Fibroblast of skin of scalp (primary cell): Measurements from ENCODE around the gene TGOLN2.

Experiments used
- DNase-seq: peaks from one replicate; pipeline ENCODE4 v3.0.0-alpha.2; 2013

TGOLN2 gene

DNA sequence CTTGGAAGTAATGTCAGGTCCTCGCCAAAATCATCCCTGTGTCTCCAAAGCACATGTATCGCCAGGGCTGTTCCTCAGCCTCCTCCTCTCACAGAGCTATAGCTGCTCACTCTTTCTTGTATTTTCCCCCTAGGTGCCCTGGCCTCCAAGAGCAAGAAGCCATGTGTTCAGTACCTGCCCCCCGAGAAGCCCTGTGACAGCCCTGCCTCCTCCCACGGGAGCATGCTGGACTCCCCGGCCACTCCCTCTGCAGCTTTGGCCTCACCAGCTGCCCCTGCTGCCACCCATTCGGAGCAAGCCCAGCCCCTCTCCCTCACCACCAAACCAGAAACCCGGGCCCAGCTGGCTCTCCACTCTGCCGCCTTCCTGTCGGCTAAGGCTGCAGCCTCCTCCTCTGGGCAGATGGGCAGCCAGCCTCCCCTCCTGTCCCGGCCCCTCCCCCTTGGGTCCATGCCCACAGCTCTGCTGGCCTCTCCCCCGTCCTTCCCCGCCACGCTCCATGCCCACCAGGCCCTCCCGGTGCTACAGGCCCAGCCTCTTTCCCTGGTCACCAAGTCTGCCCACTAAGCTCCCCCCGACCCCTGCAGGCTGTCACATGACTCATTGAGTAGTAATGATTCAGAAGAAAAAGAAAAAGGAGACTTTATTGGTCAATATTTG lies 18.8 kb downstream of the TGOLN2 start:
- DNase-seq = no peak

DNA sequence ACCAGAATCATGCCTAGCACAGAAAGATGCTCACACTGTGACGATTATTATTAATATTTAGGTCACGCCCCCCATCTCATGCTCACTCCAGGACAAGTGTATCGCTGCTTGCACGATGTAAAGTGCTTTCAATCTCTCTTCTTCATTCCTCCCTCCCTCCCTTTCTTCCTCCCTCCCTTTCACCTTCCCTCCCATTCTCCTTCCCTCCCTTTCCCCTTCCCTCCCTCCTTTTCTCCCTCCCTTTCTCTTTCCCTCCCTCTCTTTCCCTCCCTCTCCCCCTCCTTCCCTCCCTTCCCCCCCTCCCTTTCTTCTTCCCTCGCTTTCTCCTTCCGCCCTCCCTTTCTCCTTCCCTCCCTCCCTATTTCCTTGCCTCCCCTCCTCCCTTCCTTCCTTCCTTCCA lies 19.6 kb downstream of the TGOLN2 start:
- no peak for DNase-seq

DNA sequence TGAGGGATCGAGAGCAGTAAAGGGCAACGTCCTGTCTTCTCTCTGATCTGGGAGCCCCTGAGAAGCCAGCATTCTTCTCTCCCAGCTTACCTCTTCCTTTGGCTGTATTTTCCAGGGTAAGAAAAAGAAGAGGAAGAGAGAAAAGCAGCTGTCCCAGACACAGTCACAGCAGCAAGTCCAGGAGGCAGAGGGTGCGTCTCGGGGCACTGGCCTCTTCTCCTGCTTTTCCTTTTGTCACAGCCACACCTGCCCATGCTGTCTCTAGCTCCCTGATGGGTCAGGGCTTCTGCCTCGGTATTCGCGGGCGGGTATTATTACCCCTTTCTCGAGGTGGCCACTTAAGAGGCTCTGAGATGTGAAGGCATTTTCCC lies 20.3 kb downstream of the TGOLN2 start:
- DNase-seq = no peak

DNA sequence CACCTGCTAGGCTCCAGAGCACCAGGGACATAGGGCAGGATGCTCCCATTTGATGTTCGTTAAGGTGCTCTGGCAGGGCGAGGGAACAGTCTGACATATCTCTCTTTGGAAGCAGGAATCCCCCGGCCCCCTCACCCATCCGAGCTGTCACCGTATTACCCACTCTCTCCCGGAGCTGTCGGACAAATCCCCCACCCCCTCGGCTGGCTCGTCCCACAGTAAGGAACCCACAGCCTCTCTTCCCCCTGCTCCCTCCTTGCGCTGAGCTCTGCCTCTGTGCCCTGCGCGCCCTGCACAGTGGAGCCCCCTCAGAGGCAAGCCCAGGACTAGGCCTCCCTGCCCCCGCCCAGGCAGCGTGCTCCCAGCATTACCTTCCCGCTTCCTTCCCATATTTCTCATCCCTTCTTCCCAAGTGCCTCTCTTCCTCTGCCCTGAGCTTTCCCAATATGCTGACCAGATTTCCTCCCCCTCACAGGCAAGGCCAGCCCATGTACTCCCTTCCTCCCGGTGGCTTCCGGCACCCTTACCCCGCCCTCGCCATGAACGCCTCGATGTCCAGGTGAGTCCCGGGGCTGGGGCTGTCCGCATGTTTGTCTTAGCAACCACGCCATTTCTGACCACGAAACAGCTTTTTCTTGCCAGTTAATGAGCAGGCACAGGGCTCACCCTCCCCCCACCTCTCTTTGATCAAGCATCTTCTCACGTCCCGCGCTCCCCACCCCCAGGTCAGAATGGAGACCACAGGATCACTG lies 23.8 kb downstream of the TGOLN2 start:
- DNase-seq = no peak

DNA sequence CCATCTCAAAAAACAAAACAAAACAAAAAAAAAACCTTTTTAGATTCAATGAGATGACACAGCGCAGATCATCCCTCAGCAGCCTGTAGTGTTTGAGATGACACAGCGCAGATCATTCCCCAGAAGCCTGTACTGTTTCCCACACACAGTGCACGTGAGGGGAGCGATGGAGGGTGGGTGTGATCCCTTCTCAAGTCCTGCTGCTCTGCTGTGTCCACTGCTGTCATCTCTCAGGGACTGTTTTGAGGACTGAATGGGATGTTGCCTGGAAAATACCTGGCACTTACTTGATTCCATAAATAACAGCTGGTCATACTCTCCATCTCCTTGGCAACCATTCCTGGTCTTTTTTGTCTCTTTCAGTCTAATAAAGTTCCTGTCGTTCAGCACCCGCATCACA lies 25.7 kb downstream of the TGOLN2 start:
- no peak for DNase-seq

DNA sequence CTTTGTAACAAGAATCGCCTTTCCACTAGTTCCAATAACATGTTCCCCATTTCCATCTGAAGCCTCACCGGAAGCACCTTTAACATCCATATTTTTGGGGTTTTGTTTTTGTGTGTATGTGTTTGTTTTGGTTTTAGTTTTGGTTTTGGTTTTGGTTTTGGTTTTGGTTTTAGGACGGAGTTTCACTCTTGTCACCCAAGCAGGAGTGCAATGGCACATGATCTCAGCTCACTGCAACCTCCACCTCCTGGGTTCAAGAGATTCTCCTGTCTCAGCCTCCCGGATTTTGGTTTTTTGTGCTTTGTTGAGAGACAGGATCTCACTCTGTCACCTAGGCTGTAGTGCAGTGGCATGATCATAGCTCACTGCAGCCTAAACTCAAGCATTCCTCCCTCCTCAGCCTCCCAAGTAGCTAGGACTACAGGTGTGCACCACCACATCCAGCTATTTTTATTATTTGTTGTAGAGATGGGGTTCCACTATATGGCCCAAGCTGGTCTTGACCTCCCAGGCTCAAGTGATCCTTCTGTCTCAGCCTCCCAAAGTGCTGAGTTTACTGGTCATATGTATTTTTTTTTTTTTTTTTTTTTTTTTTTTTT lies 36.3 kb downstream of the TGOLN2 start:
- DNase-seq = no peak

DNA sequence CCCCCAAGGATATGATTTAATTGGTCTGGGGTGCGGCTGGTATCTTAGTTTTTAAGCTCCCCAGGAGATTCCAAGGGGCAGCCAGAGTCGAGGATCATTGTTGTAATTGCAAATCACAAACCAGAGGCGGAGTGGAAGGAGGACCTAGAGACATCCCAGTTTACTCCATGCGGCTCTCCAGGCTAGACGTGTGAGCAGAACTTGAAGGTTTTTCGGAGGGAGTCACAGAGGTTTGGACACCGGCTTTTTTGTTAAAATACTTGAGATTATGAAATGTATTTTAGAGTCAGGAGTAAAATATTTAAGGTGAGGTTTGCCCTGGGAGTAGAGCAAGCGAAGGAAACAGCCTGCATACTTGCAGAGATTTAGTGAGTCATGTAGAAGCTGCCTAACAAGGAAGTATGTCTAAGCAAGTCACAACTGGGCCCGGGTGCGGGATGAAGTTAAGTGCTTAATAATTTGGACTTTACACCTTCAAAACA lies 39.5 kb downstream of the TGOLN2 start:
- peak; percentile 40 for DNase-seq

DNA sequence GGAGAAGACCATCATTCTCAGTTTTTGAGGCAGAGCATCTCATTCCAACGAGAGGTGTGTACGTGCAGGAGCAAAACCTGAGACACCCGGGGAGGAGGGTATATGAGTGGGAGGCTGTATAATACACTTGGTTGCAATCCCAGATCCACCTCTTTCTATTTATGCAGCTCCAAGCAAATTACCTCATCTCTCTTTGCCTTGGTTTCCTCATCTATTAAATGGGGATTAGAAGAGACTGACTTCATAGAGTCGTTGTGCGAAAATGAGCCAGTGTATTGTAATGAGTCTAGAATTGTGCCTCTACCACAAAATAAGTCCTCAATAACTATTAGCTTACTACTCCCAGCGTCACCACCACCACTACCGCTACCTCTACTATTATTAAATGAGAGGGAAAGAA lies 40.1 kb downstream of the TGOLN2 start:
- DNase-seq = no peak

DNA sequence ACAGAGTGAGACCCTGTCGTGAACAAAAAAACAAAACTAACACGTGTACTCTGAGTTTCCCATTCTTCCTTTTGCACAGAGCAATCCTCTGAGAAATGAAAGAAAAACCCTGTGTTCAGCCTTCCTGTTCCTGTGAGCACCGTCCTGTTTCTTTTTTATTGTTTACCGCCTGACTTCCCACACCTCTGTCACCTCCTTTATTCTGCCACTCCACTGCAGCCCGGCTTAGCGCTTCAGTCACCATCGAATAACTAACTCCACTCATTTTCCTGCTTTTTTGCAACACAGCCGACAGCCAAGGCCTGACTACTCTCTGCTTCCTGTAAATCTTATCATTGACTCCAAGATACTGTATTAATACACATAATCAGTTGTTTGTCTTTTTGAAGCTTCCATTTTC lies 40.9 kb downstream of the TGOLN2 start:
- DNase-seq = no peak

DNA sequence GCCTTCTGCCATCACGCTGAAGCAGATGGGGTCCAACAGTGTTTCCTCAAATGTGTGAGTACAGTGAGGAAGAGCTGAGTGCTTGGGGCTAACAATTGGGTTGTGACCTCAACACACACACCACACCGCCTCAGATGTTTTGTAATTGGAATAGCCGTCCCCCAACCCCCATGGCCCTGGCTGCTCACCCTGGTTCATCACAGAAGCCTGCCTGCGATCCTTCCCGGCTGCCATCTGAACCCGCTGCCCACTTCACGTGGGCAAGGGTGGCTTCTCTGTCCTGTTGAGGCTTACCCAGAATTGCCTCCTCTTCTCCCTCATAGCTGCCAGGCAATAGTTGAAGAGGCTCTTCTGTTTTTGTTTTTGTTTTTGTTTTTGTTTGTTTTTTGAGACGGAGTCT lies 44.1 kb downstream of the TGOLN2 start:
- no peak for DNase-seq

DNA sequence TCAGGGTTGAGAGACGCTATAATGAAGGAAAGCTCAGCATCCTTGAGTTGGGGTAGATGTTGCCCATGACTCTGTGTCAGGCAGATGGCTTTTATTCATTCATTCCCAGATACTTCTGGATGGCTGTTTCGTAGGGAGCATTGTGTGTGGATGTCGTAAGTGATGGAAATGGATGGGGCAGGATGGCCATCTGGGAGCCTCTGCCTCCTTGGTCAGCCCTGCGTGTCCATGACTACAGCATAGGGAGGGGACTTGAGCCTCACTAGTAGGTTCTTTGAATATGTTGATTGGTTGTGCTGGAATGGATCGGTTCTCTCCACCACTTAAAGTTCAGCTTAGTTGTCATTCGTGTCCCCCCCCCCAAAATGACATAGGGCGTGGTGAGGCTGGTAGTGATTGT lies 44.9 kb downstream of the TGOLN2 start:
- DNase-seq = no peak

DNA sequence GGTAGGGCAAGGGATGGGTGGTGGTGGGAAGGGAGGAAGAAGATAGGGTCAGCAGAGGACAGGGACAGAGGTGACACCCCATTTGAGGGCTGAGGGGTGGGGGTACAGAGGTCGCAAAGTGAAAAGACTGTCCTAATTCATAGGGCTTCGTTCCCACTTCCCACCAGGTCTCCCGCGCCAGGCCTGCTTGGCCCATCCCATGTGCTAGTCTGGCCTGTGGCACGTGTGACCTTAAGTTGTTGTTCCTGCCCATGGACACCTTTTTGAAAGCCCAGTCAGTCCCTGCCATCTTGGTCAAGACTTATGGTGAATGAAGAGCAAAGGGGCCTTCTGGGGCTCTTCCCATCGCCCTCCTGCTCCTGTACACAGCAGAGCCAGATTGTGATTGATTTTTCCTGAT lies 46.2 kb downstream of the TGOLN2 start:
- no peak for DNase-seq

DNA sequence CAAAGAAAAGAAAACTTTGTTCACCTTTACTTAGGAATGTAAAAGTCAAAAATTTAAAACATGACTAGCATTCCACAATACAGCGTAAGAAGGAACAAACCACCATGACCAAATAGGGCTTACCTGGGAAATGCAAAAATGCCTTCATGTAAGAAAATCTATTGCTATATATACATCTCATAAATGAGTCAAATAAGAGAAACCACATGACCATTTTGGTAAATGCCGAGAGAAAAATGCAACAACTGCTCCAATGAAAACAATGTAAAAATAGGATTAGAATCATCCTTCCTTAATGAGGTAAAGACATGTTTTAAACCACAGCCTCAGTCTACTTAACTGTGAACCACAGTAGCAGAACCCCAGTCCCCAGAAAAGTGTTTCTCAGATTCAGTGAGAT lies 49.4 kb downstream of the TGOLN2 start:
- DNase-seq = peak; percentile 86

DNA sequence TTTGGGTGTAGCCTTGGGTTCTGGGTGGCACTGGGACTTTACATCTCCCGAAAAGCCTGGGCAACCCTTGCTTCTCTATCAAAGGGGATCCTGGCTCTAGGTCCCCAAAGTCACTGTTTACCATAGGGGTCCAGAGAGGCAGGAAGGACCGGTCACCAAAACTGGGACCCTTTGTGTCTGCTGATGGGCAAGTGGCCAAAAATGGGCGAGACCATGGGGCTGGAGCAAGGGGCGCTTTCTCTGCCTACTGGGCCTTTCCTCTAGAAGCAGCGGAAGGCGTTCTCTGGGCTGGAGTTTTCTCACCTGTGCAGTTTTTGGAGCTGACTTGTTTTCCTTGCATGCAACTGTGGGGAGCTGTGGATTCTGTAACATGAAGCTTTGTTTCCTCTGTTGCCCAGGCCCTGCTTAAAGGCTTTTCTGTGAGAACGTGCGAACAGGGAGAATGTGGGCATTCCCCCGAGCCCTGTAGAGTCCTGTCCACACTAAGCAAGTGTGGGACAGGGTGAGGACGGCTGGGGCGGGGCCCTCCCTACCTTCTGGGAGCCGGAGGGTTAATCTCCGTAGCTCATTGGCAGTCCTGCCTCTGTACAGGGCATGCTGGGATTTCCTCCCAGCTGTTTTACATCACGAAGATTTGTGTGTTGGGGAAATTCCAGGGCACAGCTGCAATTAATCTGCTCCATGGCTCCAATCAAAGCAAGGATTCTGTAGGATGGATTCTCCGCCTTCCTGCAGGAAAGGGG lies 50.2 kb downstream of the TGOLN2 start:
- peak; percentile 95 for DNase-seq

DNA sequence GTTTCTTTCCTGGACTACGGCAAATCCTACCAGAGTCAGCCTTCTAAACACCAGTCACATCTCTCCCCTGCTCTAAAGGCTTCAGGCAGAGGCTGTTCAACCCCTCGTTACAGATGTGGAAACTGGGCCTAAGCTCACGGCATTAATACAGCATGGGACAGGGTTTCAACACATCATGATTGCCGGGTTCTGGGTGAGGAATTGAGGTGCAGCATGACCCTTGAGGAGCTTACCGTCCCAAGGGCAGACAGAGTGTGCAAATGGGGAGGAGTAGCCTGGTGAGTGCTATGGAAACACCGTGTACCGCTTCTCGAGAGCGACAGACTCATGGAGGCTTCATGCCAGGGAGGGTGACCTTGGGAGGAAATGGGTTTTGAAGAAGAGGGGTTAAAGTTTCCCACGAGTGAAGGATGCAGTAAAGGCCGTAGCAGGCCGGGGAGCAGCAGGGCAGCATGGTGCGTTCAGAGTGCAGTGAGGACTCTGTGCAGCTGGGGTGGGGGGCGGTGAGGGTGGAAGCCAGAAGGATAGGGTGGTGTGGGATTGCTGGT lies 51.1 kb downstream of the TGOLN2 start:
- no peak for DNase-seq

DNA sequence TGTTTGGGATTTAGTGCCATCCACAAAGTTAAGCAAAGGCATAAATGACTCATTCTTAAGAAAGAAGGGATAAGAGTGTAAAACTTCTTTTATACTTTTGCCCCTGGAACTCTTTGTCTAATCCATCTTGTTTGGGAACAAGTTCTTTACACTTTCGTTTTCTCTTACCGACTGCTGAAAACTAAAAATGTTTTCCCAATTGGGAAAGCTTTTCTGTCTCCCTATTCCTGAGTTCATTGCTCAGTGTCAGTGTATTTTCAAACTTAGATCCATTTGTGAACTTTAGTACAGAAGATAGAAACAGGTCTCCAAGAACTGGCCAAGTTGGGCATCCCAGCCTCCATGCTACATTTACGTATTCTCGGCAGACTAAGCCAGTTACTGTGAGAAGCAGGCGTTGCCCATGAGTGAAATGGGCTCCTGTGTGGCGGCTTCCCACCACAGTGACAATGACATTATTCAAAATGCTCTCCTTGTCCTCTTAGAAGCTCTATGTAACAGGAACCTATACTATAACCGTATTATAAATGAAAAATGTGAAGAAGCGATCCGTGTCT lies 51.7 kb downstream of the TGOLN2 start:
- no peak for DNase-seq

DNA sequence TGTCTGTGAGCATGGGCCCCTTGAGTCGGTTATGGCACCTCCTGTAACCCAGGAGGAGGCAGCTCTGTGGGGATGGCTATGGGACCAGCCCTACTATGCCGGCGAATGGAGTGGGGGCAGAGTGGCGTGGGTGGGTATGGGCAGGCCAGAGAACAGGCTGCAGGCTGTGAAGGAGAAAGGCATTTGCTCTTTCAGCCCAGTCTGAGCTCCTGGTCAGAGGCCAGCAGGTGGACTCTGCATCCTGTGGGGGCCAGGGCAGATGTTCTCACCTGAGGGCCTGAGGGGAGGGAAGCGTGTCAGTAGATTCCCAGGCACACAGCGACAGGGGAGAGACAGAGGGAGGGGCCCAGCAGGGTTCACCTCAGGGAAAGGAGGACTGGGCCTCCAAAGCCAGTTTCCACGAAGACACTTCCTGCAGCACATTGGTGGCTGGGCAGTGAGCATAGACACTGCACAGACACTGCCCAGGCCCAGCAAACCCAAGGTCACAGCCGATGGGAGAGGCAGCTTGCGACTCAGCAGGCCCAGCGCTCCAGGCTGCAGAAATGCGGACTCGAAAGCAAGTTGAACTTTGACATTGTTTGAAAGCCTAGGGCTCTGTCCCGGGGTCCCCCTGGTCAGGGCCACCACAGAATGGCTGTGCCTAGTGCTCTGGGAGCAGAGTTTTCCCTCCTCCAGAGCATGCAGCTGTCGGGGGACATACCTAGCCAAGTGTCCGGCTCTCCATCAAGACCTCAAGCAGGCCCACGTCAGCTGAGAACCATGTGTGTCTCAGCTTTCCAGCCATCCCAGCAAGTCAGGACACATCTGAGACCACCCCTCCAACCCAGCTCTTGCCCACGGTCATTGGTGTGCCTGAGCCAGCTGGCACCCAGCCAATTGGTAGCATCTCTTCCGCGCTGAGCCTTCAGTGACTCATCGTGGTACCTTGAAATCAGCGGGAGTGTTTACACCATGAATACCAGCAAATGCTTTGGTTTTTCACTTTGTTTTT lies 53.8 kb downstream of the TGOLN2 start:
- DNase-seq = peak; percentile 76

DNA sequence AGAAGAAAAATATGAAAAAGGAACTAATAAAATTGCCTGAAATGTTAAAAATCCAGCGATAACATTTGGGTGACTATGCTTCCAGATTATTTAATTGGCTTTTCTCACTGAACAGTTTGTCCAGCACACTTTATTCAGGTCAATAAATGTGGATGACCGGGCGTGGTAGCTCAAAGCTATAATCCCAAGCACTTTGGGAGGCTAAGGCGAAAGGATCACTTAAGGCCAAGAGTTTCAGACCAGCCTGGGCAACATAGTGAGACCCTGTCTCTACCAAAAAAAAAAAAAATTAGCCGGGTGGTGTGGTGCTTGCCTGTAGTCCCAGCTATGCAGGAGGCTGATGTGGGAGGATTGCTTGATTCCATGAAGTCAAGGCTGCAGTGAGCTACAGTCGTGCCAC lies 55.4 kb downstream of the TGOLN2 start:
- DNase-seq = no peak

DNA sequence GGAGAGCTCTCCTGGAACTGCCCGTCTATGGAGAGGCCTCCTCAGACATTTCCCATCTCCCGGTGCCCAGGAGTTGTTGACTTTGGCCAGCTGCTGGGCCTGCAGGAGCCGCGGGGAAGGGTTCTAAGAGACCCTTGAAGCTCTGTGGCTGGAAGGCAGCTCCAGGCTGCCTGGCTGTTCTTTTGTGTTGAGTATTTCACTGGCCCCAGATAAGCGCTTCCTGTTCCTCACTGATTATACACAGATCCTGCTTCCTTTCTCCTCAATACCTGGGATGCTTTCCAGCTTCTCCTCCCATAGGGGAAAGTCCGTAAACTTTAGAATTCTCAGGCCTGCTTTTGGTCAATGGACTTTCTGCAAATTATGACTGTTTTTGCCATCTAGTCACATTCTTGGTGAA lies 57.8 kb downstream of the TGOLN2 start:
- no peak for DNase-seq
